GM21515 (cell line): ENCODE results near the gene CYYR1.

Experiments used
- ATAC-seq: cut with Tn5 transposase; IDR thresholded peaks from one replicate; pipeline ENCODE4 v1.9.1; 2021; ENCODE audit not compliant: unreplicated experiment

CYYR1 gene

GRCh38 chr21:26554365-26554764 is 18.7 kb downstream of the CYYR1 start:
- ATAC-seq: no peak

- ATAC-seq: no peak
Observed at GRCh38 chr21:26553898-26554297, 19.2 kb downstream of the CYYR1 start.

GRCh38 chr21:26550326-26550725 is 22.8 kb downstream of the CYYR1 start:
- ATAC-seq: no peak

GRCh38 chr21:26546446-26547097 is 26.5 kb downstream of the CYYR1 start:
- ATAC-seq: no peak

- ATAC-seq: no peak
Observed at GRCh38 chr21:26544201-26544775, 28.8 kb downstream of the CYYR1 start.

- ATAC-seq: no peak
Observed at GRCh38 chr21:26540651-26541050, 32.4 kb downstream of the CYYR1 start.

- no peak for ATAC-seq
Observed at GRCh38 chr21:26539566-26539965, 33.5 kb downstream of the CYYR1 start.

GRCh38 chr21:26534517-26534916 is 38.6 kb downstream of the CYYR1 start:
- ATAC-seq: no peak

- no peak for ATAC-seq
Observed at GRCh38 chr21:26532208-26532607, 40.9 kb downstream of the CYYR1 start.

GRCh38 chr21:26529526-26529925 is 43.6 kb downstream of the CYYR1 start:
- no peak for ATAC-seq

- ATAC-seq: no peak
Observed at GRCh38 chr21:26528882-26529281, 44.2 kb downstream of the CYYR1 start.

- ATAC-seq: no peak
Observed at GRCh38 chr21:26522704-26523103, 50.4 kb downstream of the CYYR1 start.

- no peak for ATAC-seq
Observed at GRCh38 chr21:26519142-26519541, 53.9 kb downstream of the CYYR1 start.

- no peak for ATAC-seq
Observed at GRCh38 chr21:26515257-26515656, 57.8 kb downstream of the CYYR1 start.

- ATAC-seq: no peak
Observed at GRCh38 chr21:26513212-26513611, 59.9 kb downstream of the CYYR1 start.

- ATAC-seq: no peak
Observed at GRCh38 chr21:26512664-26513063, 60.4 kb downstream of the CYYR1 start.

GRCh38 chr21:26508903-26509302 is 64.2 kb downstream of the CYYR1 start:
- ATAC-seq: no peak

- ATAC-seq: no peak
Observed at GRCh38 chr21:26506956-26507355, 66.1 kb downstream of the CYYR1 start.

- ATAC-seq: no peak
Observed at GRCh38 chr21:26505211-26505610, 67.9 kb downstream of the CYYR1 start.

- ATAC-seq: no peak
Observed at GRCh38 chr21:26503414-26503813, 69.7 kb downstream of the CYYR1 start.

- no peak for ATAC-seq
Observed at GRCh38 chr21:26501495-26502021, 71.5 kb downstream of the CYYR1 start.

- no peak for ATAC-seq
Observed at GRCh38 chr21:26499495-26499894, 73.6 kb downstream of the CYYR1 start.
